SU-DHL-6 (cell line): ENCODE results near the gene PDZD2.
"Not testable (repeated sequence)": the region's sequence is repeated elsewhere in the genome, so short reads cannot be mapped to it uniquely, and the experiment has no call there.

Experiments
- H2AFZ ChIP-seq: fragments of 200-600 bp; sonication (generic); 2 replicates; pipeline ENCODE4 v1.6.1; 2014; ENCODE audit warnings: low read depth, mild to moderate bottlenecking, moderate library complexity, mixed read lengths, antibody characterized with exemption, low read length; ENCODE audit not compliant: severe bottlenecking
- H3F3A ChIP-seq: fragments of 200-600 bp; shearing (Covaris generic); 2 replicates; pipeline ENCODE4 v1.6.0; 2016; ENCODE audit warnings: antibody characterized with exemption, mild to moderate bottlenecking; ENCODE audit not compliant: insufficient read depth
- H3K27ac ChIP-seq: fragments of 200-600 bp; sonication (generic); 2 replicates; pipeline ENCODE4 v1.5.1; 2016; ENCODE audit warnings: low read depth, mild to moderate bottlenecking, low read length, moderate library complexity, mixed read lengths
- H3K27me3 ChIP-seq: fragments of 200-600 bp; sonication (generic), shearing (Covaris generic); 2 replicates; pipeline ENCODE4 v1.6.0; 2014; ENCODE audit warnings: mild to moderate bottlenecking, low read length
- H3K36me3 ChIP-seq: fragments of 200-600 bp; sonication (generic); 2 replicates; pipeline ENCODE4 v1.6.1; 2014; ENCODE audit warnings: mild to moderate bottlenecking, low read length, mixed read lengths
- H3K4me2 ChIP-seq: fragments of 300-600, 200-600 bp; shearing (Covaris generic), sonication (generic); 2 replicates; pipeline ENCODE4 v1.6.0; 2014; ENCODE audit warnings: low read length, low read depth, mild to moderate bottlenecking; ENCODE audit not compliant: poor library complexity, severe bottlenecking
- H3K4me3 ChIP-seq: fragments of 200-600 bp; sonication (generic); 2 replicates; pipeline ENCODE4 v1.5.1; 2014; ENCODE audit warnings: antibody characterized with exemption, low read length, mild to moderate bottlenecking, mixed read lengths; ENCODE audit not compliant: insufficient read depth, poor library complexity, severe bottlenecking
- H3K79me2 ChIP-seq: fragments of 200-600 bp; sonication (generic); 2 replicates; pipeline ENCODE4 v1.6.1; 2014; ENCODE audit warnings: mild to moderate bottlenecking, low read length, moderate library complexity; ENCODE audit not compliant: insufficient read depth
- H3K9ac ChIP-seq: fragments of 200-600 bp; sonication (generic); 2 replicates; pipeline ENCODE4 v1.7.0; 2014; ENCODE audit warnings: mild to moderate bottlenecking, low read length
- H3K9me2 ChIP-seq: fragments of 200-600 bp; sonication (generic); replicated peaks from 2 replicates; pipeline ENCODE4 v1.6.1; 2014; ENCODE audit warnings: low read length; ENCODE audit not compliant: insufficient read depth
- H3K9me3 ChIP-seq: fragments of 200-600 bp; sonication (generic); 2 replicates; pipeline ENCODE4 v1.6.1; 2014; ENCODE audit warnings: low read length, mixed read lengths; ENCODE audit not compliant: insufficient read depth
- H4K20me1 ChIP-seq: fragments of 200-600 bp; sonication (generic); 2 replicates; pipeline ENCODE4 v1.6.1; 2014; ENCODE audit warnings: low read depth, mild to moderate bottlenecking, antibody characterized with exemption, low read length, moderate library complexity, mixed read lengths
- CTCF ChIP-seq: fragments of 200-600 bp; sonication (generic); IDR thresholded peaks from one replicate; pipeline ENCODE4 v1.5.1; 2017; ENCODE audit warnings: antibody characterized with exemption, mild to moderate bottlenecking, low read length, moderate library complexity; ENCODE audit not compliant: insufficient read depth, poor library complexity, severe bottlenecking
- EZH2phosphoT487 ChIP-seq: fragments of 200-600 bp; sonication (generic), shearing (Covaris generic); conservative IDR thresholded peaks from 2 replicates; pipeline ENCODE4 v1.6.1; 2018; ENCODE audit warnings: mild to moderate bottlenecking, antibody characterized with exemption, low read length, moderate library complexity, mixed read lengths

PDZD2 gene

GRCh38 chr5:32014096-32014745, 375.3 kb downstream of the PDZD2 start:
- Histone ChIP-seq H3K27ac (no peak overlapping the region), H3K9me2 (no peaks in the 10 kb centered on the region), H3K36me3 (no peaks in the 10 kb centered on the region), H3K9me3 (no peaks in the 10 kb centered on the region), H3K4me2 (no peak overlapping the region), H3F3A (no peaks in the 10 kb centered on the region), H3K79me2 (no peaks in the 10 kb centered on the region), H2AFZ (no peak overlapping the region), H3K9ac (no peak overlapping the region), H4K20me1 (no peaks in the 10 kb centered on the region), H3K27me3 (no peaks in the 10 kb centered on the region), H3K4me3 (no peak overlapping the region)
- TF ChIP-seq CTCF, result no peak
- no peak for TF ChIP-seq EZH2phosphoT487

- not testable (repeated sequence) for H3K27ac ChIP-seq, H4K20me1 ChIP-seq, H3K4me2 ChIP-seq
Observed at GRCh38 chr5:32015262-32015661, 376.3 kb downstream of the PDZD2 start.

GRCh38 chr5:32017692-32018367, 378.9 kb downstream of the PDZD2 start:
- no peak overlapping the region for H2AFZ ChIP-seq
- no peaks in the 10 kb centered on the region for H3K27me3 ChIP-seq
- H3K4me2 ChIP-seq, result no peak overlapping the region
- no peak for TF ChIP-seq CTCF
- TF ChIP-seq EZH2phosphoT487, result no peak
- no peak overlapping the region for H3K4me3 ChIP-seq
- no peaks in the 10 kb centered on the region for H3K36me3 ChIP-seq
- no peaks in the 10 kb centered on the region for H3K79me2 ChIP-seq
- H3K9ac ChIP-seq, result no peak overlapping the region
- H3K9me2 ChIP-seq, result no peaks in the 10 kb centered on the region
- no peaks in the 10 kb centered on the region for H3K9me3 ChIP-seq
- H4K20me1 ChIP-seq, result no peaks in the 10 kb centered on the region
- H3K27ac ChIP-seq, result no peak overlapping the region
- no peaks in the 10 kb centered on the region for H3F3A ChIP-seq

More at GRCh38 chr5:32015262-32015661, 376.3 kb downstream of the PDZD2 start:
- H3K4me3 ChIP-seq, H3K9me3 ChIP-seq, H3K9me2 ChIP-seq, H3K9ac ChIP-seq, H3K27me3 ChIP-seq, H2AFZ ChIP-seq, H3K36me3 ChIP-seq, H3K79me2 ChIP-seq, H3F3A ChIP-seq: not testable (repeated sequence)
